ENCODE measurements around the gene LRRC34.

The LRRC34 gene

DNA sequence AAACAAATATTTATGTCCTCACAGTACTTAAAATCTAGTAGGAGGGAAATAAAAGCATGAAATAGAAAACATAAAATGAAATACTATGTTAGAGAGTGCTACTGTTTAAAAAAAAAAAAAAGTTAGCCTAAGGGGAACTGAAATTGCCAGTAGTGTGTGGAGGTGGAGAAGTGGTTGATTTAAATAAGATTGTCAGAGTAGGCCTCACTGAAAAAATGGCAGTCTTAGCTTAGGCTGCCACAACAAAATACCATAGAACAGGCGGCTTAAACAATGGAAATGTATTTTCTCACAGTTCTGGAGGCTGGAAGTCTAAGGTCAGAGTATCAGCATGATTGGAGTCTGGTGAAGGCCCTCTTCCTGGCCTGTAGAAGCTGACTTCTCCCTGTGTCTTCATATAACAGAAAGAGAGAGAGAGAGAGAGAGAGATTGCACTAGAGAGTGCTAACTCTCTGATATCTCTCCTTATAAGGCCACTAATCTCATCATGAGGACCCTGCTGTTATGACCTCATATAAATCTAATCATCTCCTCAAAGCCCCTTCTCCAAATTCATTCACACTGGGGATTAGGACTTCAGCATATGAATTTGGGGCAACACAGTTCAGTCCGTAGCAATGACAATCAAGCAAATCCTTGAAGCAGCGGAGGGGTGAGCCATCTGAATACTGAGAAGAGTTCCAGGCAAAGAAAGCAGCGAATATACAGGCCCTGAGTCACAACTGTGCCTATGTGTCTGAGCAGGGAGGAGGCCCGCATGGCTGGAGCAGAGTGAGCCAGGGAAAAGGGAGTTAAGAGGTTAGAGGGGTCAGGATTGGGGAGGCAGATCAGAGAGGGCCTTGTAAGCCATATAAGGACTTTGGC lies 23.6 kb upstream of the LRRC34 start:
- ATAC-seq (replicated peaks; ENCODE audit: extremely low read depth, poor library complexity, severe bottlenecking) (no peak), DNase-seq (ENCODE audit: low spot score in 2 of 2) (no peak)
- peaks cover 42% of the 10 kb centered on the region for H3K27me3 Mint-ChIP-seq
- H3K4me3 Mint-ChIP-seq = no peak overlapping the region
- no peak overlapping the region for H3K27ac Mint-ChIP-seq (ENCODE audit: low read depth)
- no peaks in the 10 kb centered on the region for H3K4me1 Mint-ChIP-seq
- no peaks in the 10 kb centered on the region for H3K9me3 Mint-ChIP-seq
- no peaks in the 10 kb centered on the region for H3K36me3 Mint-ChIP-seq (ENCODE audit: insufficient read depth)

- no peak overlapping the region for H3K4me3 Mint-ChIP-seq
- DNase-seq (ENCODE audit: low spot score in 2 of 2) (no peak), ATAC-seq (replicated peaks; ENCODE audit: extremely low read depth, poor library complexity, severe bottlenecking) (no peak)
- no peak overlapping the region for H3K27ac Mint-ChIP-seq (ENCODE audit: low read depth)
- H3K9me3 Mint-ChIP-seq = no peaks in the 10 kb centered on the region
- no peaks in the 10 kb centered on the region for H3K36me3 Mint-ChIP-seq (ENCODE audit: insufficient read depth)
- H3K27me3 Mint-ChIP-seq = peaks cover 34% of the 10 kb centered on the region
- no peaks in the 10 kb centered on the region for H3K4me1 Mint-ChIP-seq
Observed at GRCh38 chr3:169835533-169835932, 22.8 kb upstream of the LRRC34 start.

GRCh38 chr3:169827712-169828111 lies 15.0 kb upstream of the LRRC34 start:
- no peak overlapping the region for H3K27ac Mint-ChIP-seq (ENCODE audit: low read depth)
- DNase-seq (ENCODE audit: low spot score in 2 of 2) = no peak
- H3K36me3 Mint-ChIP-seq (ENCODE audit: insufficient read depth) = peaks cover 2% of the 10 kb centered on the region

DNA sequence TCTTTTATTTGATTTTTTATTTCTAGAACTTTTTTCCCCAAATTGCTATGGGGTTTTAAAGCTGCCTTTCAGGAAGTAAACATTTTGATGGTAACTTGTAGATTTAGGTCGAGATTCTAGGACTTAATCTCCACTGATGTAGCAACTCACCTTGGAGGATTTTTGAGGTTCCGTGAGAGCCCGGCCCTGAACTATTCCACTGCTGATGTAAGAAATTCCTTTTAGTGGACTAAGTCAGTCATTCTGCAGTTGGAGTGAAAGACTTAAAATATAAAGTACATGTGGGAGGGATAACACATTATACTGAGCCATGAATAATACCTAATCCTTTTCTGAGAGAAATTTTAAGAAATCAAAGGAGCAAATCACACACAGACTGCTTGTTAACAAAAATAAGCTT lies 12.6 kb upstream of the LRRC34 start:
- Mint-ChIP-seq H3K9me3 (no peaks in the 10 kb centered on the region), H3K36me3 (ENCODE audit: insufficient read depth) (peaks cover 2% of the 10 kb centered on the region), H3K27me3 (peaks cover 39% of the 10 kb centered on the region), H3K27ac (ENCODE audit: low read depth) (no peak overlapping the region), H3K4me1 (no peaks in the 10 kb centered on the region), H3K4me3 (no peak overlapping the region)
- DNase-seq (ENCODE audit: low spot score in 2 of 2) = no peak
- no peak for ATAC-seq (replicated peaks; ENCODE audit: extremely low read depth, poor library complexity, severe bottlenecking)

More at GRCh38 chr3:169827712-169828111, 15.0 kb upstream of the LRRC34 start:
- Mint-ChIP-seq H3K4me3 (no peak overlapping the region), H3K9me3 (no peaks in the 10 kb centered on the region), H3K27me3 (peaks cover 15% of the 10 kb centered on the region), H3K4me1 (no peaks in the 10 kb centered on the region)
- ATAC-seq (replicated peaks; ENCODE audit: extremely low read depth, poor library complexity, severe bottlenecking) = no peak

DNA sequence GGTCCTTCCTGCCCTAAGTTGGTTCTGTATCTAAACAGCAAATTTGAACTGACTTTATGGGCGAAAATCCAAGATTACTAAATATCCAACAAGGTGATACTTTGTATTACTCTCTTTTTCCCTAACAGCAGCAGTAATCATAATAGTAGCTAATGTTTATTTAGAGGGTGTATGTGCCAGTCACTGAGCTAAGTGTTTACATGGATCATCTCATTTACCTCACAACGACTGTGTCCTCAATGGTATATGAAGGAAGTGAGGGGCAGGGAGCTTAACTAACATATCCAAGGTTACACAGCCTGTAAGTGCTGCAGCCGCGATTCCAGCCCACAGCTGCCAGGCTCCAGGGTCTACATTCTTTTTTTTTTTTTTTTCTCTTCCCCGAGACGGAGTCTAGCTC lies 10.3 kb upstream of the LRRC34 start:
- no peak for DNase-seq (ENCODE audit: low spot score in 2 of 2)
- H3K27me3 Mint-ChIP-seq = peaks cover 62% of the 10 kb centered on the region
- H3K9me3 Mint-ChIP-seq = no peaks in the 10 kb centered on the region
- no peak overlapping the region for H3K4me3 Mint-ChIP-seq
- no peaks in the 10 kb centered on the region for H3K4me1 Mint-ChIP-seq
- no peak for ATAC-seq (replicated peaks; ENCODE audit: extremely low read depth, poor library complexity, severe bottlenecking)
- H3K27ac Mint-ChIP-seq (ENCODE audit: low read depth) = no peak overlapping the region
- peaks cover 2% of the 10 kb centered on the region for H3K36me3 Mint-ChIP-seq (ENCODE audit: insufficient read depth)

- Mint-ChIP-seq H3K27ac (ENCODE audit: low read depth) (no peak overlapping the region), H3K27me3 (peaks cover 66% of the 10 kb centered on the region), H3K4me1 (no peaks in the 10 kb centered on the region), H3K9me3 (no peaks in the 10 kb centered on the region), H3K36me3 (ENCODE audit: insufficient read depth) (peaks cover 2% of the 10 kb centered on the region), H3K4me3 (no peak overlapping the region)
- ATAC-seq (replicated peaks; ENCODE audit: extremely low read depth, poor library complexity, severe bottlenecking) (no peak), DNase-seq (ENCODE audit: low spot score in 2 of 2) (no peak)
Observed at GRCh38 chr3:169822540-169822939, 9.8 kb upstream of the LRRC34 start.

GRCh38 chr3:169822091-169822490 lies 9.4 kb upstream of the LRRC34 start:
- DNase-seq (ENCODE audit: low spot score in 2 of 2) (no peak), ATAC-seq (replicated peaks; ENCODE audit: extremely low read depth, poor library complexity, severe bottlenecking) (no peak)
- Mint-ChIP-seq H3K4me1 (no peaks in the 10 kb centered on the region), H3K27me3 (peaks cover 70% of the 10 kb centered on the region), H3K27ac (ENCODE audit: low read depth) (no peak overlapping the region), H3K4me3 (no peak overlapping the region), H3K36me3 (ENCODE audit: insufficient read depth) (peaks cover 2% of the 10 kb centered on the region), H3K9me3 (no peaks in the 10 kb centered on the region)

- Mint-ChIP-seq H3K36me3 (ENCODE audit: insufficient read depth) (peaks cover 4% of the 10 kb centered on the region), H3K4me3 (no peak overlapping the region), H3K9me3 (peaks cover 5% of the 10 kb centered on the region), H3K4me1 (peaks cover 12% of the 10 kb centered on the region), H3K27me3 (peaks cover 67% of the 10 kb centered on the region), H3K27ac (ENCODE audit: low read depth) (no peak overlapping the region)
- DNase-seq (ENCODE audit: low spot score in 2 of 2) = no peak
- ATAC-seq (replicated peaks; ENCODE audit: extremely low read depth, poor library complexity, severe bottlenecking) = no peak
Observed at GRCh38 chr3:169818316-169818715, 5.6 kb upstream of the LRRC34 start.

DNA sequence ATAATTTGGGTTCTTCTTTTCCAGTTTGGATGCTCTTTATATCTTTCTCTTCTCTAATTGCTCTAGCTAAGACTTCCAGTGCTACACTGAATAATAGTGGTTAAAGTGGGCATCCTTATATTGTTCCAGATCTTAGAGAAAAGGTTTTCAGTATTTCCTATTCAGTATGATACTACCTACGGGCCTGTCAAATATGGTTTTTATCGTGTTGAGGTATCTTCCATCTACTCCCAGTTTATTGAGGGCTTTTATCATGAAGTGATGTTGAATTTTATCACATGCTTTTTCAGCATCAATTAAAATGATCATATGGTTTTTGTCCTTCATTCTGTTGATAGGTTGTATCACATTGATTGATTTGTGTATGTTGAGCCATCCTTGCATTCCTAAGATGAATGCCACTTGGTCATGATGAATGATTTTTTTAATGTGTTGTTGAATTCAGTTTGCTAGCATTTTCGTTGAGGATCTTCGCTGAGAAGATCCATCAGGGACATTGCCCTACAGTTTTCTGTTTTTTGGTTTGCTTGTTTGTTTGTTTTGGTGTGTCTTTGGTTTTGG lies 3.0 kb upstream of the LRRC34 start:
- no peak overlapping the region for H3K27ac Mint-ChIP-seq (ENCODE audit: low read depth)
- peaks cover 3% of the 10 kb centered on the region for H3K36me3 Mint-ChIP-seq (ENCODE audit: insufficient read depth)
- DNase-seq (ENCODE audit: low spot score in 2 of 2) (no peak), ATAC-seq (replicated peaks; ENCODE audit: extremely low read depth, poor library complexity, severe bottlenecking) (no peak)
- no peak overlapping the region for H3K4me3 Mint-ChIP-seq
- H3K9me3 Mint-ChIP-seq = peaks cover 5% of the 10 kb centered on the region
- peaks cover 22% of the 10 kb centered on the region for H3K4me1 Mint-ChIP-seq
- peaks cover 45% of the 10 kb centered on the region for H3K27me3 Mint-ChIP-seq

DNA sequence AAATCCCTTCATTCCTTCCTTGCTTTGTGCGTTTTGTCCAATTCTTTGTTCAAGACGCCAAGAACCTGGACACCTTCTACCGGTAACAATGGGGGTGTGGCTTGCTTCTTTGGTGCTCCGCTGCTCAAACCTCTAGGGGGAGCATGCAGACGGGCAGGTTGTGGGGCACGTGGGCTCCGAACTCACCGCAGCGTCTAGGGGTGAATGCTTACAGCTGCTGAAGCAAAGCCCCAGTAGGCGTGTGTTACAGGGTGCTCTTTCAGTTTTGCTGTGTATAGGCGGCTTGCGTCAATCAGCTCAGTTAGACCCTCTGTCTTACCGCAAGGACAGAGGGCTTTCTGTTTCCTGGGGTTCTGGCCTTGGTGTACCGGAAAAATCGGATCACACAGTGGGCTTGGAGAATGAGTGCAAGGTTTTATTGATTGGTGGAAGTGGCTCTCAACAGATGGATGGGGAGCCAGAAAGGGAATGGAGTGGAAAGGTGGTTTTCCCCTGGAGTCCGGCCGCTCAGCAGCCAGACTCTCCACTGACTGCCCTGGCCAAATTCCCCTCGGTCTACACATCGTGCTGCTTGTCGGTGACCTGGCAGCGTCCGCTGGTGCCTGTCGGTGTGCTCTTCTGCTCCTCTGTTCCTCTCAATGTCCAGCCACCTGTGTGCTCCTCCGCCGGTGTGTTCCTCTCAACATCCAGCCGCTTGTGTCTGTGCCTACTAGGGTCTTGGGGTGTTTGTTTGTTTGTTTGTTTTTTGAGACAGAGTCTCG lies 1.2 kb upstream of the LRRC34 start:
- Mint-ChIP-seq H3K9me3 (peaks cover 5% of the 10 kb centered on the region), H3K4me3 (peak overlapping the region; percentile 84), H3K27me3 (peaks cover 27% of the 10 kb centered on the region), H3K36me3 (ENCODE audit: insufficient read depth) (peaks cover 3% of the 10 kb centered on the region), H3K4me1 (peaks cover 22% of the 10 kb centered on the region), H3K27ac (ENCODE audit: low read depth) (peak overlapping the region; percentile 83)
- DNase-seq (ENCODE audit: low spot score in 2 of 2) = peak; percentile 47 to 68
- ATAC-seq (replicated peaks; ENCODE audit: extremely low read depth, poor library complexity, severe bottlenecking) = peak; percentile 89

DNA sequence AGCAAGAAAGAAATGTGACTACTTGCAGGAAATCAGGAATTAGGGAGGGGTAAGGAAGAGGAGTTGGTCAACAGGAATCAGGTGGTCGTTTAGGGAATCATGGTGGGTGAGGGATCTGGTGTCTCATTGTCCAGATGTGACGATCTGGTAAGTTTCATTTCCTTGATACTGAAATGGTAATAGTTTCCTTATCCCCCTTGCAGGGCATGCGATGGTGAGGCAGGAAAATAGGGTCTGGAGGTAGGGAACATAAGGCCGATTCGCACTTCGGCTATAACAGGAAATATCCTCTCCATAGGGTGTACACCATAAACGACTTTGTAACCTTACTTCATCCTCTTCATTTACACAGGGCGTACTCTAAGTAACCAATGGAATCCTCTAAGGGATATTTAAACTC lies 574 bp upstream of the LRRC34 start:
- DNase-seq (ENCODE audit: low spot score in 2 of 2) (no peak), ATAC-seq (replicated peaks; ENCODE audit: extremely low read depth, poor library complexity, severe bottlenecking) (no peak)
- Mint-ChIP-seq H3K36me3 (ENCODE audit: insufficient read depth) (peaks cover 3% of the 10 kb centered on the region), H3K4me3 (peak overlapping the region; percentile 84), H3K9me3 (peaks cover 5% of the 10 kb centered on the region), H3K4me1 (peaks cover 22% of the 10 kb centered on the region), H3K27ac (ENCODE audit: low read depth) (peak overlapping the region; percentile 83), H3K27me3 (peaks cover 22% of the 10 kb centered on the region)

- peaks cover 5% of the 10 kb centered on the region for H3K9me3 Mint-ChIP-seq
- no peak for DNase-seq (ENCODE audit: low spot score in 2 of 2)
Observed at GRCh38 chr3:169811631-169812331, 923 bp downstream of the LRRC34 start.

More at GRCh38 chr3:169811631-169812331, 923 bp downstream of the LRRC34 start:
- Mint-ChIP-seq H3K36me3 (ENCODE audit: insufficient read depth) (peaks cover 3% of the 10 kb centered on the region), H3K4me1 (peaks cover 22% of the 10 kb centered on the region), H3K27ac (ENCODE audit: low read depth) (no peak overlapping the region), H3K4me3 (peak overlapping the region; percentile 84), H3K27me3 (peaks cover 10% of the 10 kb centered on the region)
- no peak for ATAC-seq (replicated peaks; ENCODE audit: extremely low read depth, poor library complexity, severe bottlenecking)

All from central memory CD8-positive, alpha-beta T cell (primary cell).